RCC 7860 (cell line): ENCODE results near the gene PRPF19.

Experiments
- DNase-seq: peaks from one replicate; pipeline ENCODE4 v3.0.0-alpha.2; 2015; ENCODE audit warnings: low spot score
- FAIRE-seq: peaks from 2 replicates; lab custom pipeline; 2012; peaks lifted over from hg19 to GRCh38; lab: Jason Lieb, UNC

The PRPF19 gene

GRCh38 chr11:60924110-60924905, 17.9 kb upstream of the PRPF19 start, which contains the start of gene TMEM132A:
Gene TMEM132A, plus strand, starts transcription at chr11:60924460. Its CDS starts 174 bp downstream, at chr11:60924634.
- FAIRE-seq (no peak), DNase-seq (peak; percentile 51)

- FAIRE-seq (no peak), DNase-seq (no peak)
Observed at GRCh38 chr11:60923800-60924109, 17.4 kb upstream of the PRPF19 start.

DNA sequence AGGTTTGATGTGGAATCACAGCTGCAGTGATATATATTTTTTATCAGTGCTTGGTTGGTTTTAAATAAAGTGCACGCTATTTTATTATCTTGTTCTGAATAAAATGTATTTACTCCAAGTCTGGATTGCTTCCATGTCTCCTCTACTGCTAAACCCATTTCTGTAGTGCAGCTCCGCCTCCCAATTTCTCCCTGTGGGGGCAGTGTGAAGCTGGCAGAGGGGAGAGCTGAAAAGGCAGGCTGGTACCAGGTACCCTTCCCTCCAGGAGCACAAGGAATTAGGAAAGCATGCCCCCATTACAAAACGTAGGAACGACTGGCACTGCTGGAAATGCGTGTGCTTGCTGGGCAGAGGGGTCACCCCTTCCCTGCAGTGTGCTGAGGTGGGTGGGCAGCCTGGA, 16.9 kb upstream of the PRPF19 start:
- no peak for FAIRE-seq

DNA sequence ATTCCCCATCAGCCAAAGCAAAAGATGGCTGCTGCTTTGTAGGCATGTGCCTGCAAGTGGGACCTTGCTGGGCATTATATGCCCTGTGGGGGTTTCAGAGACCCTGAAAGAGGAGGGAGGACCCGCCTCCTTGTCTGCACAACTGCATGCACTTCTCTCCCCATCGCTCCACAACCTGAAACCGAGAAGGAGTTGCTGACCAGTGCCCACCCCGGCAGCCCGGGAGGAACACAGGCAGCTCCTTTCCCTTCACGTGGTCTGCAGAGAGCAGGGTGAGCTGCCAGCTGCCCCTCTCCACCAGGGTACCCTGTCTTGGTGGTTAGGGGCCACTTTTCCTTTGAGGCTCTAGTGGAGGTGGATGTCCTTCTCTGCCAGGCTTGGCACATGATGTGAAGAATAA, 16.5 kb upstream of the PRPF19 start:
- FAIRE-seq (no peak), DNase-seq (no peak)

More for the DNA sequence above, 16.9 kb upstream of the PRPF19 start:
- no peak for DNase-seq

GRCh38 chr11:60921777-60922335, 15.5 kb upstream of the PRPF19 start:
- DNase-seq (no peak), FAIRE-seq (no peak)

- FAIRE-seq (no peak), DNase-seq (no peak)
Observed at GRCh38 chr11:60921259-60921658, 14.9 kb upstream of the PRPF19 start.

DNA sequence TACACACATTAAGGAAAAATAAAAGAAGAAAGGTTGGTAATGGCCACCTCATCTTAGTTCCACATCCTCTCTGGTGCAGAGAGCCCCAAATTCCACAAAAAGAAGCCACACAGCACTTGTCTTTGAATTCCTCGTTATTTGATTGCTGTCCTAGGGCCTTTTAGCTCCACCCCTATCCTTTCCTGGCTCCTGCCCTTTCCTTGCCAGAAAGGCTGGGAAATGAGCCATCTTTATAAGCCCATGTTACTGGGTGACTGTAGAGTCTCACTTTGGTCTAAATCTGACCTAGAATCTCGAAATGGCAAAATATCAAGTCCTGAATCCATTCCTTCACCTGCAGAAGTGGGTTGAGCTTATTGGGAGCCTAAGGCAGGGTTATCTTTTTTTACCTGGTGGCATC, 13.6 kb upstream of the PRPF19 start:
- FAIRE-seq (no peak), DNase-seq (no peak)

DNA sequence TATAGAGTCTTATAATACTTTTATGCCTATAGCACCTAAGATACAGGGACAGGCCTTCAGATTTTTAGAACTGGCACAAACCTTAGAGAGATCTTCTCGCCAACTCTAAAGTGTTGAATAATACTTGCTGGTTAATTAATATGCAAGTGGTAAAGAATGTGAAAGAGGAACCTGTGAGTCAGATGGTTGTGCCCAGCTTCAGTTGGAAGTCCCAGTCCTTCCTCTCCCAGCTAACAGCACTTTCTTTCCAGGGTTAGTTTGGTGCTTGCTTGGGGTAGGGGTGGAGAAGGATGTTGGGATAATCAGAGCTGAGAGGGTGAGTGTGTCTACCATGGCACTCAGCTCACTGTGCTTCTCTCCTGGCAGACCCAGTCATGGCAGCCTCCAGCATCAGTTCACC, 12.9 kb upstream of the PRPF19 start:
- no peak for DNase-seq
- FAIRE-seq, result no peak

- DNase-seq (peak; percentile 79), FAIRE-seq (peak; percentile 47)
Observed at GRCh38 chr11:60918939-60919265, 12.5 kb upstream of the PRPF19 start.

DNA sequence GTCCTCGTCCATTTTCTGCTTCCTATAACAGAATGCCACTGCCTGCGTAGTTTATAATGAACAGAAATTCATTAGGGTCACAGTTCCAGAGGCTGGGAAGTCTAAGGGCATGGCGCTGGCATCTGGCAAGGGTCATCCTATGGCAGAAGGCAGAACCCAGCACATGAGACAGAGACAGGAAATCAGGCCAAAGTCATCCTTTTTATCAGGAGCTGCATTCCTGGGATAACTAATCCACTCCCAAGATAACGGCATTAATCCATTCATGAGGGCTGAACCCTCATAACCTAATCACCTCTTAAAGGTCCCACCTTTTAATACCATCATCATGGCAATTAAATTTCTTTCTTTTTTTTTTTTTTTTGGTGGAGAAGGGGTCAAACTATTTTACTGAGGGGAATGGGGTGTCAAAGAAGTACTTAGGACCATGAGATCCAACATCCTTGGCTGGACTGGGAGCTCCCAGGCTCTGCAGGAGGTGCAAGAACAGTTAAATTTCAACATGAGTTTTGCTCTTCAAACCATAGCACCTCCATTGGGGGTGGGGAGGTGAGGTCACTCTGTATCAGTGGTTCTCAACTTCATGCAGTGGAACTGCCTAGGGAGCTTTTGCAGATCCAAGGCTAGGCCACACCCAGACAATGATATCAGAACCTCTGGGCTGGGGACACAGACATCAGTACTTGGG, 12.0 kb upstream of the PRPF19 start:
- DNase-seq, result no peak
- FAIRE-seq, result no peak

GRCh38 chr11:60917267-60917666, 10.9 kb upstream of the PRPF19 start:
- no peak for DNase-seq
- no peak for FAIRE-seq

DNA sequence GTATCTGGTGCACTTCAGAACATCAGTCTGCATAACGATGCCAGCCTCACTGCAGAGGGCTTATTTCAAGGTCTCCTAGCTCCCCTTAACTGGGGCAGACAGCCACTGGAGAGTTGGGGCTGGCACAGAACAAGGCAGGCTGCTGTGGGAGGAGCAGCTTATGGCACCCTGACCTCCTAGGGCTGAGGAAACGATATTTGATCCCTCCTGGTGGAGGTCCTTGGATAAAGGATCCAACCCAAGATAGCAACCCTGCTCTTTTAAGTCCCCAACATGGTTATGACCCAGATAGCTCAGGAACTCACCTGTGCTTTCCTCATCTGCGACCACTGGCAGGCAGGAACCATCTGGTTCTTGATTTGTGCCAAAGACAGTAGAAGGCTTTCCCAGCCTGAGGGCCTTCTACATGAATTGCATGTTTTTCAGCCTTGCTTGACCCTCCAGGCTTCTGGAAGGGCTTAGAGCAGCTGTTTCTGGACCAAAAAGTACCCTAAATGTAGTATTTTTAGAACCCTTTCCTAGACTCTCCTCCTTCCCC, 10.4 kb upstream of the PRPF19 start:
- DNase-seq (no peak), FAIRE-seq (no peak)

- DNase-seq (peak; percentile 69), FAIRE-seq (peak; percentile 44)
Observed at GRCh38 chr11:60915248-60915914, 9.0 kb upstream of the PRPF19 start.

DNA sequence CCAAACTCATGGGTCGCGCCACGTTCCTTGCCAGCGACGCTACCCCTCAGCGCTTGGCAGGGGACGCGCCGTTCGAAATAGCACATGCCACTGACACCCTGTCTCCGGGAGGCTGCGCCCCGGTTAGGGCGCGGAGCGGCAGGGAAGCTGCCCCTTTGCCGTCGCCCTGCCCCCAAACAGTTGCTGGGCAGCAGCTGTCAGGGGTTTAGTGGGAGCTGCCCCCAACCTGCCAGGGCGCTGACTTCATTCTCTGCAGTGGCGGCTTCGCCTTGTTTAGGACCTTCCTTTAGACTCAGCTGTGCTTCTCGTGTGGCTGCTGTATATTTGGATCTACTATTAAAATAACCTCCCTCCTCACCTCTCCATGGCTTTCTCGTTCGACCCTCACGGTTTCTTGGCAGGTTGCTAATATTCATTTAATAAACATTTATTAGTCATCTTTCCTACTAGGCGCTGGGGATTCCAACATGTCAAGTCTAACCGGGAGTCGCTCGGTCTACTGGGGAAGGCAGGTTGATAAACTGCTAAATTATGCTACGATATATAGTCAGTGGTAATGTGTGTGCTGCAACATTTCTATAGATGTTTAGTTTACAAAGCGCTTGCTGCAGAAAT, 8.4 kb upstream of the PRPF19 start:
- DNase-seq (peak; percentile 5), FAIRE-seq (no peak)

DNA sequence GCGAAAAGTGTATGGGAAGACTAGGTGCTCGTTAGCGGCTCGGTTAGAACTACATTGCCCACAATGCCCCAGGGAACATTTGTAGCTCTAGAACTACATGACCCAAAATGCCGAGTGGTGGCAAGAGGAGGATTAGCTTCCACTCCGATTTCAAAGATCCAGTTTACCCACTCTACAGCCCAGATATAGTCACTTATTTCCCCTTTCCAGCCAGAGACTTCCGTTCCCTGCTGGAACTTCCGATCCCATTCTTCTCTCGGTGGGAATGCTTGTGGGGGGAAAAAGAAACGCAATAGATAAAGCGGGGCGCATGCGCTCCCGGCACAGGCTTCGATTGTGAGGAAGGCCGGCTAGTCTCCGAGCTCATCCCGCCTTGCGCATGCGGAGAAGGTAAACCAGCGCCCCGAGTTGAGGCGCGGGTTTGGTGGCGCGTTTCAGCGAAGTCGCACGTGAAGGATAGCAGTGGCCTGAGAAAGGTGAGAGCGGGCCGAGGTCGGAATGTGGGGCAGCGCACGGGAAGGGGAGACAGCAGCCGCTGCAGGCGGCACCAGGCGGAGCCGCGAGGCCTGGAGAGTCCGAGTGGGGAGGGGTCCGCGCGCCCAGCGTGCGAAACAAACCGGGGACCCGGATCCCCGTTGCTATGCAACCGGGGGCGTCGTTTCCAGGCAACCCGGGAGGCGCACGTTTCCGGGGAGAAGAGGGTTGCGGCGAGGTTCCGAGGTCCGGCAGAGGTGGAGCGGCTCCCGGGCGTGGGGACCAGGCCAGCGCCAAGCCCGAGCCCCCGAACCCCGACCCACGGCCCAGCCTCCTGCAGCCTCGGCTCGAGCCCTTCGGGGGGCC, 7.6 kb upstream of the PRPF19 start, which contains the start of gene TMEM109:
TSS of gene TMEM109 (plus strand) at position 366 of the 840 bp plus-strand sequence. CDS start 5,536 bp downstream, outside the sequence.
- FAIRE-seq (no peak), DNase-seq (peak; percentile 66)

- FAIRE-seq (no peak), DNase-seq (no peak)
Observed at GRCh38 chr11:60912851-60913528, 6.6 kb upstream of the PRPF19 start.

- no peak for FAIRE-seq
- DNase-seq, result no peak
Observed at GRCh38 chr11:60912223-60912850, 6.0 kb upstream of the PRPF19 start.

GRCh38 chr11:60910711-60911380, 4.5 kb upstream of the PRPF19 start:
- FAIRE-seq, result no peak

More at GRCh38 chr11:60910711-60911380, 4.5 kb upstream of the PRPF19 start:
- DNase-seq, result no peak
